Motor neuron (in vitro differentiated cells): ENCODE measurements around the gene EIF3B. TPM values are rescaled to one million over a fixed set of nuclear protein-coding genes. Genes with fewer than 3 reads are reported as not detected.
A peak's percentile ranks its signal among the peaks of the same experiment; 100 is the strongest.
"Not testable (repeated sequence)": the region's sequence is repeated elsewhere in the genome, so short reads cannot be mapped to it uniquely, and the experiment has no call there.

Source experiments
- ATAC-seq, 8 experiments: fragments of 200-7000 bp; cut with Tn5 transposase; replicated peaks in 6 of 8; 2 replicates each; pipeline ENCODE4 v1.8.0; 2021; ENCODE audit warnings: mild to moderate bottlenecking in 8 of 8, moderate library complexity in 8 of 8
- H3K27ac ChIP-seq, 2 donors: fragments of 250-450 bp; sonication (Bioruptor Pico); 2 replicates each; pipeline ENCODE4 v1.9.0; 2021; ENCODE audit warnings: antibody characterized with exemption in 2 of 2, mild to moderate bottlenecking in 2 of 2, moderate library complexity in 1 of 2
- H3K4me1 ChIP-seq, 2 donors: fragments of 250-450 bp; sonication (Bioruptor Pico); replicated peaks in 1 of 2; 2 replicates each; pipeline ENCODE4 v1.6.1; 2021; ENCODE audit warnings: antibody characterized with exemption in 2 of 2, mild to moderate bottlenecking in 2 of 2, moderate library complexity in 1 of 2
- H3K4me3 ChIP-seq, 5 donors: fragments of 250-450 bp; sonication (Bioruptor Pico); 2 replicates each; pipeline ENCODE4 v1.9.0; 2021; ENCODE audit warnings: antibody characterized with exemption in 5 of 5, mild to moderate bottlenecking in 5 of 5, moderate library complexity in 4 of 5
- WGBS, 10 experiments: fragments of 450-650 bp; shearing (Covaris generic); methylation state at CpG; one replicate each; pipeline ENCODE4 v1.0.0; 2022; 5-methylcytosine and 5-hydroxymethylcytosine counted together
- in situ Hi-C, 9 experiments: fragments of 400-800 bp; cut with MboI; loops; one replicate each; pipeline ENCODE4 v1.15.0; 2021; ENCODE audit warnings: low sequenced_read_pairs in 9 of 9, low pct_unique_long_range_greater_than_20kb in 2 of 9; ENCODE audit not compliant: unreplicated experiment in 9 of 9
- total RNA-seq, 8 experiments: library from RNA; unstranded; fragments of 300-600 nt; gene quantifications; 2 replicates each; pipeline versions ENCODE4 v1.2.3 to v1.2.4, GENCODE V29; 2022

EIF3B gene
- total RNA-seq, 8 experiments from 2014 or later, result 53.0 to 225 (median 87.9) TPM

GRCh38 chr7:2417178-2417577, 62.6 kb downstream of the EIF3B start:
- ATAC-seq, in situ Hi-C loops, H3K4me1 ChIP-seq, H3K27ac ChIP-seq, H3K4me3 ChIP-seq: not testable (repeated sequence)
- 93 to 100% methylated on average over 2 to 3 of the region's 3 CpGs; no CpG with 5 or more reads in 8 of the 10 experiments for WGBS, 10 experiments

DNA sequence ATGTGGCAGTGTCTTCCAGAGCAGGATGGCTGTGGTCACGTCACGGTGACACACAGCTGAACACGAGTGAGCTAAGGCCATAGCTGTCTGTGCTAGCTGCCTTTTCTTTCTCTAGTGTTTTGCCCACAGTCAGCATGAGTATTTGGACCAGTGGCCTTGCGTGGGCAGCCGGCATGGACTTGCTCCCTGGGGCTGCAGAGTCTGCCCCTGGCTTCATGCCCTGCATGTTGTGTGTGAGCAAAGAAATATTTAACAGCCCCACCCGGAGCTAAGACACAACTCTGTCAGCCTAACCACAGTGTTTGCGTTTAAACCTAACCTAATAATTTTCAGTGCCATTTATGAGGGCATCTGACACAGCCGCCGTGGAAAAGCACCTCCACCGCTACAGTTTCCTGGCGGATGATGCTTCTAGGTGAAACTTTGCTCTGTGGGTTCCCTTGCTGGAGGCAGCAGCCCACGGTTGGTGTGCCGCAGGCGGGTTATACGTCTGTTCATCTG, 63.4 kb downstream of the EIF3B start:
- 0 to 100% (median 81%) methylated on average over 1 to 11 of the region's 15 CpGs; no CpG with 5 or more reads in 3 of the 10 experiments for WGBS, 10 experiments
- in situ Hi-C loops, result no loop called here
- ATAC-seq, result peak in 3 of 8 experiments; percentile 79 to 97 (median 93)

GRCh38 chr7:2420216-2420933, 65.7 kb downstream of the EIF3B start:
- Histone ChIP-seq H3K27ac (no peak overlapping the region), H3K4me1 (no peaks in the 10 kb centered on the region), H3K4me3 (no peak overlapping the region)
- 20 to 100% (median 95%) methylated on average over 1 to 6 of the region's 7 CpGs; no CpG with 5 or more reads in 2 of the 10 experiments for WGBS, 10 experiments
- in situ Hi-C loops, result no loop called here
- no peak for ATAC-seq

More for the DNA sequence above, 63.4 kb downstream of the EIF3B start:
- Histone ChIP-seq H3K27ac (no peak overlapping the region), H3K4me3 (no peak overlapping the region), H3K4me1 (peaks cover 0 to under 1% of the 10 kb centered on the region in 2 donors)

- Histone ChIP-seq H3K4me1 (no peaks in the 10 kb centered on the region), H3K4me3 (no peak overlapping the region), H3K27ac (no peak overlapping the region)
- no peak for ATAC-seq
- in situ Hi-C loops, result no loop called here
- 76 to 100% (median 87%) methylated on average over 2 to 8 of the region's 9 CpGs for WGBS, 10 experiments
Measured at GRCh38 chr7:2421943-2422310, 67.3 kb downstream of the EIF3B start.

DNA sequence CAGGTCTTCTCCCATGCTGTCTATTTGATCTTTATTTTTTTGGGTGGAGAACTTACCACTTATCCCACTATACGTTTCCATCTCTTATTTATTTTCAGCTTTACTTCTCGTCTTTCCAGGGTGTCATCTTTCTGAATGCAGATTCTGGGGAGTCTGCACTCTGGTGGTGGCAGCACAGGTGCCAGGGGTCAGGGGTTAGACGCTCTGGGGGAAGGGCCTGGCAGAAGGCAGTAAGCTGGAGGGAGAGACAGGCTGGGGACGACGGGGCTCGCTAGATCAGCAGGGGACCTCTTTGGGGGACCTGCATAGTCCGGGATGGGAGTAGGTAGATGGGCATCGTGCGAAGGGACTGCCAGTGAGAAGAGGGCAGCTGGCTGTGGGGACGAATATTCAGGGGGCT, 71.1 kb downstream of the EIF3B start:
- H3K4me3 ChIP-seq, result no peak overlapping the region
- WGBS, 10 experiments, result 60 to 93% (median 76%) methylated on average over 1 to 6 of the region's 10 CpGs; no CpG with 5 or more reads in 3 of the 10 experiments
- H3K4me1 ChIP-seq, result no peaks in the 10 kb centered on the region
- no peak overlapping the region for H3K27ac ChIP-seq
- ATAC-seq, result no peak
- in situ Hi-C loops, result no loop called here

Other genes with a start within 250 kb of the EIF3B start
- 10 to 100 TPM; 24.0 to 68.8 (median 32.4) TPM for gene MAD1L1, start 121.9 kb upstream of the EIF3B start, total RNA-seq
- gene MRM2, start 112.6 kb upstream of the EIF3B start, total RNA-seq, result 10 to 100 TPM; 19.9 to 39.7 (median 23.7) TPM
- gene NUDT1, start 112.6 kb upstream of the EIF3B start, total RNA-seq, result 10 to 100 TPM; 11.0 to 46.5 (median 14.7) TPM
- gene SNX8, start 40.4 kb upstream of the EIF3B start, total RNA-seq, result 10 to 100 TPM in 1 of 8 experiments, 1 to 10 TPM in 7; 2.8 to 10.3 (median 6.9) TPM
- 10 to 100 TPM in 1 of 8 experiments, 1 to 10 TPM in 7; 4.0 to 10.4 (median 7.3) TPM for gene CHST12, start 48.8 kb downstream of the EIF3B start, total RNA-seq
- gene GRIFIN, start 121.6 kb downstream of the EIF3B start, total RNA-seq, result not detected
- gene LFNG, start 164.9 kb downstream of the EIF3B start, total RNA-seq, result 10 to 100 TPM in 1 of 8 experiments, 1 to 10 TPM in 4, under 1 TPM in 2, not detected in 1; 0.71 to 49.3 (median 6.3) TPM
- gene BRAT1, start 200.7 kb downstream of the EIF3B start, total RNA-seq, result 10 to 100 TPM; 11.9 to 25.9 (median 19.6) TPM
- 10 to 100 TPM in 3 of 8 experiments, 1 to 10 TPM in 5; 5.5 to 26.5 (median 6.5) TPM for gene IQCE, start 204.2 kb downstream of the EIF3B start, total RNA-seq